Urinary bladder (tissue), 4 donors: ENCODE measurements around the gene CDC42EP3. TPM values are rescaled to one million over a fixed set of nuclear protein-coding genes. Genes with fewer than 3 reads are reported as not detected.

Experiments used
- DNase-seq: peaks from one replicate; pipeline ENCODE4 v3.0.0-alpha.2; 2015; ENCODE audit errors: extremely low spot score
- H3K27ac ChIP-seq: one replicate; pipeline ENCODE4 v1.5.1; 2013; ENCODE audit warnings: low read depth, mild to moderate bottlenecking, moderate library complexity
- H3K36me3 ChIP-seq: one replicate; pipeline ENCODE4 v1.6.1; 2013; ENCODE audit warnings: mild to moderate bottlenecking, moderate library complexity; ENCODE audit not compliant: insufficient read depth
- H3K4me1 ChIP-seq: one replicate; pipeline ENCODE4 v1.6.1; 2013; ENCODE audit warnings: mild to moderate bottlenecking, moderate library complexity; ENCODE audit not compliant: insufficient read depth
- H3K4me3 ChIP-seq: one replicate; pipeline ENCODE4 v1.5.1; 2013; ENCODE audit warnings: low read depth, low read length
- WGBS: extraction: QIAGEN DNeasy Blood & Tissue Kit; methylation state at CpG from one replicate; pipeline ENCODE4 v1.1.7; 2013; 5-methylcytosine and 5-hydroxymethylcytosine counted together
- polyA plus RNA-seq: library from polyadenylated mRNA; stranded (reverse); fragments of 200-250 nt; gene quantifications from one replicate; pipeline ENCODE4 v1.2.3, GENCODE V29; 2013
- total RNA-seq: library from RNA; depleted of rRNA; stranded (reverse); fragments of >200 nt; gene quantifications from one replicate; pipeline ENCODE4 v1.2.3, GENCODE V29; 2014
- donor health status: healthy with polysubstance abuse.
- donor health status: healthy.

CDC42EP3 gene
- total and polyA plus RNA-seq, 2 donors = 34.3 to 94.1 TPM

- DNase-seq = no peak
- WGBS = 77% methylated on average over 1 of the region's 1 CpG
- no peaks in the 10 kb centered on the region for H3K36me3 ChIP-seq
- no peak overlapping the region for H3K4me3 ChIP-seq
- no peaks in the 10 kb centered on the region for H3K4me1 ChIP-seq
- peak overlapping the region; percentile 50 for H3K27ac ChIP-seq
Measured at GRCh38 chr2:37600735-37601134, 70.7 kb downstream of the CDC42EP3 start.

- 91% methylated on average over 17 of the region's 17 CpGs for WGBS
- H3K27ac ChIP-seq = no peak overlapping the region
Measured at GRCh38 chr2:37599688-37600525, 71.5 kb downstream of the CDC42EP3 start.

GRCh38 chr2:37593694-37594093, 77.7 kb downstream of the CDC42EP3 start:
- H3K27ac ChIP-seq = no peak overlapping the region
- DNase-seq = no peak
- H3K4me1 ChIP-seq = peaks cover 2% of the 10 kb centered on the region
- WGBS = 80% methylated on average over 3 of the region's 3 CpGs
- H3K4me3 ChIP-seq = no peak overlapping the region
- no peaks in the 10 kb centered on the region for H3K36me3 ChIP-seq

More at GRCh38 chr2:37599688-37600525, 71.5 kb downstream of the CDC42EP3 start:
- H3K4me1 ChIP-seq = no peaks in the 10 kb centered on the region
- no peaks in the 10 kb centered on the region for H3K36me3 ChIP-seq
- no peak for DNase-seq
- no peak overlapping the region for H3K4me3 ChIP-seq

GRCh38 chr2:37593024-37593423, 78.4 kb downstream of the CDC42EP3 start:
- 83% methylated on average over 3 of the region's 3 CpGs for WGBS
- H3K4me3 ChIP-seq = no peak overlapping the region
- no peaks in the 10 kb centered on the region for H3K36me3 ChIP-seq
- no peak overlapping the region for H3K27ac ChIP-seq
- no peak for DNase-seq
- H3K4me1 ChIP-seq = peaks cover 2% of the 10 kb centered on the region
